ENCODE results near the gene EIF2AK3. TPM values are rescaled to one million over a fixed set of nuclear protein-coding genes. Genes with fewer than 3 reads are reported as not detected.

Gene EIF2AK3
- total and polyA plus RNA-seq, 2 of the 13 experiments (the other 11 are each of a cell fraction or from before 2014, with no cell fraction given) = 10.3 to 30.6 TPM

DNA sequence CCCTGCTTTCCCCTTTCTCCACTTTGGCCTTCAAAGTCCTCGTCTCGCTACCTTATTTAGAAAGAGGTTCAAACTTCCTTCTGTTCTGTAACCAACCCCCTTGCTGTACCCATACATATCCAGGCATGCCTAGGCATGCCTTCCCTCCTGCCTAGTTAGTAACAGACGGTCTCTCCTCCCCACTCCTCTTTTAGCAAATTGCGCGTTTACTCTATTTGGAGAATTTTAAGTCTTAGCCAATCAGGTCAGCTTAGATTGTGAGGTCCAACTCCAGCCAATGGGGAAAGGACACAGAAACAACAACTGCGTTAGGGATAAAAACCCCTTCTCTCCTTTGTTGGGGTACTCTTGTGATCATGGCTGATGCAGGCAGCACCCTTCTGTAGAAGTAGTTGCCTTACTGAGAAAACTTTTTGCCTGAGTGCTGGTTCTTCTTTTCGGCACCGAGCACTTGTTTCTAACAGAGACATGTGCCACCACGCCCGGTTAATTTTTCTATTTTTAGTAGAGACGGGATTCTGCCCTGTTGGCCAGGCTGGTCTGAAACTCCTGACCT lies 88.8 kb downstream of the EIF2AK3 start:
- Histone ChIP-seq H3K36me3 (replicated peaks in 1 of 2; ENCODE audit: control insufficient read depth in 1 of 2, insufficient read depth in 2 of 2, low read length in 2 of 2) (no peaks in the 10 kb centered on the region; a peak in 1 of 5 replicates), H3K79me2 (ENCODE audit: insufficient read depth, low read length) (no peaks in the 10 kb centered on the region), H2AFZ (ENCODE audit: low read length) (no peak overlapping the region), H3K4me2 (ENCODE audit: low read depth, low read length) (no peak overlapping the region), H3K4me1 (ENCODE audit: insufficient read depth, low read length) (no peaks in the 10 kb centered on the region), H4K20me1 (ENCODE audit: insufficient read depth, low read length) (no peaks in the 10 kb centered on the region), H3K9ac (ENCODE audit: insufficient read depth, low read depth, low read length) (no peak overlapping the region), H3K9me3 (ENCODE audit: low read length) (no peaks in the 10 kb centered on the region), H3K4me3 (replicated peaks in 1 of 3; ENCODE audit: insufficient read depth in 1 of 3, low read depth in 2 of 3, low read length in 3 of 3) (no peak overlapping the region), H3K27ac (ENCODE audit: extremely low read length, insufficient read depth, low read length) (no peak overlapping the region), H3K27me3 (ENCODE audit: control insufficient read depth in 1 of 2, insufficient read depth in 2 of 2, low read length in 2 of 2) (no peaks in the 10 kb centered on the region; a peak in 1 of 5 replicates)
- ChIA-PET POLR2A (no interaction called here), CTCF (ENCODE audit: low intra/inter-chr PET ratio, low total read pairs) (no interaction called here)
- no peak for DNase-seq (ENCODE audit: low spot score)
- BruUV-seq (replicated peaks) = no TSS peak
- in situ Hi-C loops (cut with HindIII; ENCODE audit: extremely low pct_ligation_motif_present, low pct_unique_long_range_greater_than_20kb) = no loop called here
- intact Hi-C loops (cut with micrococcal nuclease; ENCODE audit: unreplicated experiment) = no loop called here
- FAIRE-seq = no peak
- WGBS (ENCODE audit: low lambda C conversion rate) = 95% methylated on average over 11 of the region's 11 CpGs
- ATAC-seq = no peak
- TF ChIP-seq NCOR1 (IDR thresholded peaks at IDR 0.05; ENCODE audit: borderline replicate concordance, low read length) (no peak), RAD51 (IDR thresholded peaks at IDR 0.05; ENCODE audit: borderline replicate concordance) (no peak), ZSCAN21 (CRISPR knock-in tag; IDR thresholded peaks at IDR 0.05; ENCODE audit: borderline replicate concordance) (no peak), TCF7 (IDR thresholded peaks at IDR 0.05; ENCODE audit: low read depth) (no peak), RARA (CRISPR knock-in tag; IDR thresholded peaks at IDR 0.05) (no peak), ZNF333 (CRISPR knock-in tag; IDR thresholded peaks at IDR 0.05; ENCODE audit: borderline replicate concordance) (no peak), NCOA2 (CRISPR knock-in tag; IDR thresholded peaks at IDR 0.05) (no peak), PAF1 (CRISPR knock-in tag; IDR thresholded peaks at IDR 0.05) (no peak), KLF13 (CRISPR knock-in tag; IDR thresholded peaks at IDR 0.05) (no peak), ZNF547 (CRISPR knock-in tag; IDR thresholded peaks at IDR 0.05) (no peak), ZNF598 (CRISPR knock-in tag; IDR thresholded peaks at IDR 0.05; ENCODE audit: borderline replicate concordance) (no peak), ZNF264 (CRISPR knock-in tag; IDR thresholded peaks at IDR 0.05) (no peak), NR1H2 (CRISPR knock-in tag; IDR thresholded peaks at IDR 0.05; ENCODE audit: borderline replicate concordance, low read depth) (no peak), ZNF232 (CRISPR knock-in tag; IDR thresholded peaks at IDR 0.05; ENCODE audit: borderline replicate concordance) (no peak), JDP2 (CRISPR knock-in tag; IDR thresholded peaks at IDR 0.05; ENCODE audit: borderline replicate concordance) (no peak), ZNF30 (CRISPR knock-in tag; IDR thresholded peaks at IDR 0.05) (no peak), ISL2 (CRISPR knock-in tag; IDR thresholded peaks at IDR 0.05) (no peak)
- TF ChIP-seq, protein P1, sequence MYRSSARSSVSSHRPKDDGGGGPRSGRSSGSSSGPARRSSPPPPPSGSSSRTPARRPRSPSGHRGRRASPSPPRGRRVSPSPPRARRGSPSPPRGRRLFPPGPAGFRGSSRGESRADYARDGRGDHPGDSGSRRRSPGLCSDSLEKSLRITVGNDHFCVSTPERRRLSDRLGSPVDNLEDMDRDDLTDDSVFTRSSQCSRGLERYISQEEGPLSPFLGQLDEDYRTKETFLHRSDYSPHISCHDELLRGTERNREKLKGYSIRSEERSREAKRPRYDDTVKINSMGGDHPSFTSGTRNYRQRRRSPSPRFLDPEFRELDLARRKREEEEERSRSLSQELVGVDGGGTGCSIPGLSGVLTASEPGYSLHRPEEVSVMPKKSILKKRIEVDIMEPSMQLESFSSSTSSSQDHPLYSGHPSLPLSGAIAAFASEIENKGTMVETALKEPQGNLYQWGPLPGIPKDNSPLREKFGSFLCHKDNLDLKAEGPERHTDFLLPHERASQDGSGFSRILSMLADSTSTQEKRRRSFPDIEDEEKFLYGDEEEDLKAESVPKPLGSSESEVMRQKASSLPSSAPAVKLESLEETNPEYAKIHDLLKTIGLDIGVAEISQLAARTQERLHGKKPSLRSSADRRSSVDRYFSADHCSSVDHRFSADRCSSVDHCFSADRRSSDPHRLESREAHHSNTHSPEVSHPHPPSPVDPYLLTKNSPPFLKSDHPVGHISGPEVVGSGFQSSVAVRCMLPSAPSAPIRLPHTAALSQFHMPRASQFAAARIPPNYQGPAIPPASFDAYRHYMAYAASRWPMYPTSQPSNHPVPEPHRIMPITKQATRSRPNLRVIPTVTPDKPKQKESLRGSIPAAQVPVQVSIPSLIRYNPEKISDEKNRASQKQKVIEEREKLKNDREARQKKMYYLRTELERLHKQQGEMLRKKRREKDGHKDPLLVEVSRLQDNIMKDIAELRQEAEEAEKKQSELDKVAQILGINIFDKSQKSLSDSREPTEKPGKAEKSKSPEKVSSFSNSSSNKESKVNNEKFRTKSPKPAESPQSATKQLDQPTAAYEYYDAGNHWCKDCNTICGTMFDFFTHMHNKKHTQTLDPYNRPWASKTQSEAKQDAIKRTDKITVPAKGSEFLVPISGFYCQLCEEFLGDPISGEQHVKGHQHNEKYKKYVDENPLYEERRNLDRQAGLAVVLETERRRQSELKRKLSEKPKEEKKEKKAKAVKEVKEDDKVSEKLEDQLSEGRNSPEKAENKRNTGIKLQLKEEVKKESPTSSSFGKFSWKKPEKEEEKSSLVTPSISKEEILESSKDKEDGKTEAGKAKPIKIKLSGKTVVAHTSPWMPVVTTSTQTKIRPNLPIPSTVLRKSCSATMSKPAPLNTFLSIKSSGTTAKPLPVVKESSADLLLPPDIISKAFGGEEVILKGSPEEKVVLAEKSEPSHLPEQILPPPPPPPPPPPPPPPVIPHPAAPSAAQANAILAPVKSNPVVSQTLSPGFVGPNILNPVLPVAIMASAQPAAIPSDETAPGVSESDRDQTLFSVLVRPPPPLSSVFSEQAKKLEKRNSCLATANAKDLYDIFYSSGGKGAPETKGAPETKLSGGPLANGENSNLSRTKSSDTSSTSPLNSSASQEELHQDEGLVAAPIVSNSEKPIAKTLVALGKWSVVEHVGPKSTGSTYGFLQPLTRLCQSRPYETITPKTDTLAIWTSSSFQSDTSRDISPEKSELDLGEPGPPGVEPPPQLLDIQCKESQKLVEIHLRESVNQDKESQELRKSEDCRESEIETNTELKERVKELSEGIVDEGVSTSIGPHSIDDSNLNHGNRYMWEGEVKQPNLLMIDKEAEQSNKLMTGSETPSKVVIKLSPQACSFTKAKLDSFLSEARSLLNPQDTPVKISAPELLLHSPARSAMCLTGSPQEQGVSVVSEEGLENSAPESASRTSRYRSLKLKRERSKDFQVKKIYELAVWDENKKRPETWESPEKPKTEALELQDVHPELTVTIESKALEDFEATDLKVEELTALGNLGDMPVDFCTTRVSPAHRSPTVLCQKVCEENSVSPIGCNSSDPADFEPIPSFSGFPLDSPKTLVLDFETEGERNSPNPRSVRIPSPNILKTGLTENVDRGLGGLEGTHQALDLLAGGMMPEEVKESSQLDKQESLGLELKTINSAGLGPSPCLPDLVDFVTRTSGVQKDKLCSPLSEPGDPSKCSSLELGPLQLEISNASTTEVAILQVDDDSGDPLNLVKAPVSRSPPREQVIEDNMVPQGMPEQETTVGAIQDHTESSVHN (CRISPR knock-in tag; IDR thresholded peaks at IDR 0.05) = no peak
- TF ChIP-seq, protein P2, sequence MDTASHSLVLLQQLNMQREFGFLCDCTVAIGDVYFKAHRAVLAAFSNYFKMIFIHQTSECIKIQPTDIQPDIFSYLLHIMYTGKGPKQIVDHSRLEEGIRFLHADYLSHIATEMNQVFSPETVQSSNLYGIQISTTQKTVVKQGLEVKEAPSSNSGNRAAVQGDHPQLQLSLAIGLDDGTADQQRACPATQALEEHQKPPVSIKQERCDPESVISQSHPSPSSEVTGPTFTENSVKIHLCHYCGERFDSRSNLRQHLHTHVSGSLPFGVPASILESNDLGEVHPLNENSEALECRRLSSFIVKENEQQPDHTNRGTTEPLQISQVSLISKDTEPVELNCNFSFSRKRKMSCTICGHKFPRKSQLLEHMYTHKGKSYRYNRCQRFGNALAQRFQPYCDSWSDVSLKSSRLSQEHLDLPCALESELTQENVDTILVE (CRISPR knock-in tag; IDR thresholded peaks at IDR 0.05) = no peak
